ENCODE data around the gene PHACTR3. TPM values are rescaled to one million over a fixed set of nuclear protein-coding genes. Genes with fewer than 3 reads are reported as not detected.

Gene PHACTR3
- total RNA-seq, 4 donors from 2014 or later: 5.4 to 15.9 (median 10.0) TPM

DNA sequence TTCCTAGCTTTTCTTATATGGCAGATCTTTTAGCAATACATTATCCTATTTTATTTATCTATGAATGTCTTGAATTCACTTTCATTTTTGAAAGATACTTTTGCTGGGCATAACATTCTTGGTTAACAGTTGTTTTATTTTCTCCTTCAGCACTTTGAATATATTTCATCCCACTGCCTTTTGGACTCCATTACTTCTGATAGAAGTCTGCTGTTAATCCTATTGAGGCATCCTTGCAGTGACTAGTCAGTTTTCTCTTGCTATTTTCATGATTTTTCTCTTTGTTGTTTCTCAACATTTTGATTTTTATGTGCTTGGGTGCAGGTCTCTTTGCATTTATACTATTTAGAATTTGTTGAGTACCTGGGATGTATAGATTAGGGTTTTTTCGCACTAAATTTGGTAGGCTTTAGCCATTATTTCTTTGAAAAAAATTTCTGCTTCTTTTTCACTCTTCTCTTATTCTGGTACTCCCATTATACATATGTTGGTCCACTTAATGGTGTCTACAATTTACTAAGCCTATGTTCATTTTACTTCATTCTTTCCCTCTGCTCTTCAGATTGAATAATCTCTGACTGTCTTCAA lies 53.2 kb downstream of the PHACTR3 start:
- WGBS, 2 donors: 70 to 75% methylated on average over 1 of the region's 1 CpG
- TF ChIP-seq, protein P1, sequence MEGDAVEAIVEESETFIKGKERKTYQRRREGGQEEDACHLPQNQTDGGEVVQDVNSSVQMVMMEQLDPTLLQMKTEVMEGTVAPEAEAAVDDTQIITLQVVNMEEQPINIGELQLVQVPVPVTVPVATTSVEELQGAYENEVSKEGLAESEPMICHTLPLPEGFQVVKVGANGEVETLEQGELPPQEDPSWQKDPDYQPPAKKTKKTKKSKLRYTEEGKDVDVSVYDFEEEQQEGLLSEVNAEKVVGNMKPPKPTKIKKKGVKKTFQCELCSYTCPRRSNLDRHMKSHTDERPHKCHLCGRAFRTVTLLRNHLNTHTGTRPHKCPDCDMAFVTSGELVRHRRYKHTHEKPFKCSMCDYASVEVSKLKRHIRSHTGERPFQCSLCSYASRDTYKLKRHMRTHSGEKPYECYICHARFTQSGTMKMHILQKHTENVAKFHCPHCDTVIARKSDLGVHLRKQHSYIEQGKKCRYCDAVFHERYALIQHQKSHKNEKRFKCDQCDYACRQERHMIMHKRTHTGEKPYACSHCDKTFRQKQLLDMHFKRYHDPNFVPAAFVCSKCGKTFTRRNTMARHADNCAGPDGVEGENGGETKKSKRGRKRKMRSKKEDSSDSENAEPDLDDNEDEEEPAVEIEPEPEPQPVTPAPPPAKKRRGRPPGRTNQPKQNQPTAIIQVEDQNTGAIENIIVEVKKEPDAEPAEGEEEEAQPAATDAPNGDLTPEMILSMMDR (IDR thresholded peaks at IDR 0.05): no peak
- TF ChIP-seq POLR2A (IDR thresholded peaks at IDR 0.05) (no peak), EP300 (IDR thresholded peaks at IDR 0.05) (no peak)
- H3K9me3 ChIP-seq: peaks cover 0 to 49% (median 8%) of the 10 kb centered on the region in 4 donors
- H3K36me3 ChIP-seq: no peaks in the 10 kb centered on the region
- no peak overlapping the region for H3K27ac ChIP-seq
- H3K4me1 ChIP-seq: no peaks in the 10 kb centered on the region
- no peaks in the 10 kb centered on the region for H3K27me3 ChIP-seq
- H3K4me3 ChIP-seq: no peak overlapping the region
- no peak for DNase-seq (ENCODE audit: low spot score in 2 of 2)

DNA sequence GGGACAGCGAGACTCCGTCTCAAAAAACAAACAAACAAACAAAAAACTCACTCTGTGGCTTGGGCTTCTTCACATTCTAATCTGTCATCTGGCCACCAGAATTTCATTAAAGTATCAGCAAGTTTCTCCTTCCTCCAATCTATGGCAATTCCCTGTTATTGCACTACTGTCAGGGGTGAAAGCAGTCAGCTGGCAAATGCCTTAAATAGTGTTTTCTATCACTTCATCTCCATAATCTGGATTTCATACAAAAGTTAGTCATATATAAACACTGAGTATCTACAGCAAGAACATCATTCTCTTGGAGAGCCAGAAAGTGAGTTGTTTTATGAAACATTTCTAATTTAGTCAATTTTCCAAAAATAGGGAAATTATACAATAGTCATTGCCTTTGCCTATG lies 56.1 kb downstream of the PHACTR3 start:
- Histone ChIP-seq H3K4me3 (no peak overlapping the region), H3K27ac (no peak overlapping the region), H3K4me1 (no peaks in the 10 kb centered on the region), H3K36me3 (no peaks in the 10 kb centered on the region), H3K27me3 (no peaks in the 10 kb centered on the region), H3K9me3 (peaks cover 0 to 49% (median 8%) of the 10 kb centered on the region in 4 donors)
- TF ChIP-seq, protein P1 (IDR thresholded peaks at IDR 0.05): no peak
- TF ChIP-seq EP300 (IDR thresholded peaks at IDR 0.05) (no peak), POLR2A (IDR thresholded peaks at IDR 0.05) (no peak)
- DNase-seq (ENCODE audit: low spot score in 2 of 2): no peak
- WGBS, 2 donors: 83 to 88% methylated on average over 2 of the region's 2 CpGs

DNA sequence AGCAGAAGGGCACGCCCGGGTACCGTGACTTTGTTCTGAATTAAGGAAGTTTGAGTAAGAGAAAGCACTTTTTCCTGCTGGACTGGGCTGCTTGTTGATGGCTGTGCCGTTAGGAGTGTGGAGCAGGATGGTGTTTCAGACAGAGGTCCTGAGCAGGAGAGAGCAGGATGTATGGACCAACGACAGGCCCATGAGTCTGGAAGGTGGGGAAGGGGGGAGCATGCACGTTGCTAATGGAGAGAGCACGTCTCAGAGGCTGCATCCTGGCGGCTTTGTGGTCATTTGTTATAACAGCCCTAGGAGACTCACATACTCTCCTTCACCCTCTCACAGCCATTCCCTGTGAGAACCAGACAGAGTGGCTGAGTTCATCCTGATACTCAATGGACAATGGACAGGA lies 56.8 kb downstream of the PHACTR3 start:
- 57 to 63% methylated on average over 8 of the region's 8 CpGs for WGBS, 2 donors
- no peak overlapping the region for H3K4me3 ChIP-seq
- no peaks in the 10 kb centered on the region for H3K4me1 ChIP-seq
- no peak for TF ChIP-seq POLR2A (IDR thresholded peaks at IDR 0.05)
- TF ChIP-seq, protein P1 (IDR thresholded peaks at IDR 0.05): no peak
- no peak for TF ChIP-seq EP300 (IDR thresholded peaks at IDR 0.05)
- no peak for DNase-seq (ENCODE audit: low spot score in 2 of 2)
- H3K27ac ChIP-seq: no peak overlapping the region
- H3K27me3 ChIP-seq: no peaks in the 10 kb centered on the region
- peaks cover 0 to 42% (median 6%) of the 10 kb centered on the region in 4 donors for H3K9me3 ChIP-seq
- H3K36me3 ChIP-seq: no peaks in the 10 kb centered on the region

DNA sequence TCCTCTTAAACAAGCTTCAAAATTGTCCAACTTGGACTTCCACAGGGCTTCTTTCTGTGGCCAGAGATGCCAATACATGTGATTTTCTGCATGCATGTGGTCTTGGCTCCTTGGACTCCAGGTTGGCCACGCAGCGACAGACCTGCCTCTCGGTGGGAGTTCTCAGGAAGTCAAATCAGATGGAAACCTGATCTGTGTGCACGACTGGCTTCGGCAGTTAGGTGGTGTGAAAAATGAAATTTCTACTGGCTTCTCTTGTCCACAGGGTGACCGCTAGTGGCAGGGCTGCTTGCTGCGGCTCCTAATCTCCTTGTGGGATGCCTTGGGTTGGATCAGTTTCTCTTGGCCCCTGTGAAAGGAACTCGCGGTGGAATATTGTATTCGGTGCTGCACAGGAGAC lies 57.3 kb downstream of the PHACTR3 start:
- peaks cover 0 to 37% (median 5%) of the 10 kb centered on the region in 4 donors for H3K9me3 ChIP-seq
- no peak overlapping the region for H3K4me3 ChIP-seq
- DNase-seq (ENCODE audit: low spot score in 2 of 2): no peak
- H3K4me1 ChIP-seq: no peaks in the 10 kb centered on the region
- TF ChIP-seq EP300 (IDR thresholded peaks at IDR 0.05) (no peak), POLR2A (IDR thresholded peaks at IDR 0.05) (no peak)
- TF ChIP-seq, protein P1 (IDR thresholded peaks at IDR 0.05): no peak
- H3K27me3 ChIP-seq: no peaks in the 10 kb centered on the region
- 68 to 71% methylated on average over 8 to 10 of the region's 10 CpGs for WGBS, 2 donors
- H3K36me3 ChIP-seq: no peaks in the 10 kb centered on the region
- H3K27ac ChIP-seq: no peak overlapping the region

DNA sequence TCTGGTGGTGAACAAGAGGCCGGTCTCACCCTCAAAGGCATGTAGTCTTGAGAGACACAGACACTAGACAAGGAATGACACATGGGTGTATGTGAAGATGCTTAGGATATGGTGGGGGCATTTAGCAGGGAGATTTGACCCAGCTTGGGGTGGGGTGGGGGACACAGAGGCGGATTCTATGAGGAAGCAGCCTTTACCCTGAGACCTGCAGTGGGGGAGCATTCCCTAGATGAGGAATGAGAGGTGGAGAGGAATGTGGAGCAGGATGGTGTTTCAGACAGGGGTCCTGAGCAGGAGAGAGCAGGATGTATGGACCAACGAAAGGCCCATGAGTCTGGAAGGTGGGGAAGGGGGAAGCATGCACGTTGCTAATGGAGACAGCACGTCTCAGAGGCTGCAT lies 57.8 kb downstream of the PHACTR3 start:
- WGBS, 2 donors: 56 to 61% methylated on average over 5 of the region's 5 CpGs

More for the DNA sequence above, 57.8 kb downstream of the PHACTR3 start:
- H3K27ac ChIP-seq: no peak overlapping the region
- no peak overlapping the region for H3K4me3 ChIP-seq
- DNase-seq (ENCODE audit: low spot score in 2 of 2): no peak
- H3K27me3 ChIP-seq: no peaks in the 10 kb centered on the region
- TF ChIP-seq, protein P1 (IDR thresholded peaks at IDR 0.05): no peak
- TF ChIP-seq POLR2A (IDR thresholded peaks at IDR 0.05) (no peak), EP300 (IDR thresholded peaks at IDR 0.05) (no peak)
- no peaks in the 10 kb centered on the region for H3K4me1 ChIP-seq
- peaks cover 0 to 32% (median 4%) of the 10 kb centered on the region in 4 donors for H3K9me3 ChIP-seq
- H3K36me3 ChIP-seq: no peaks in the 10 kb centered on the region

Measured in tibial nerve (tissue), 4 donors.